ENCODE data around the gene SASS6. TPM values are rescaled to one million over a fixed set of nuclear protein-coding genes. Genes with fewer than 3 reads are reported as not detected.

SASS6 gene
- total RNA-seq, 1 donor, result 5.2 TPM

GRCh38 chr1:100141192-100141591, 8.5 kb upstream of the SASS6 start:
- no peak overlapping the region for H3K4me3 ChIP-seq (ENCODE audit: low read depth, low read length)
- TF ChIP-seq CTCF (IDR thresholded peaks at IDR 0.05; ENCODE audit: insufficient read depth, low read depth, low read length), result no peak
- no peak for DNase-seq (ENCODE audit: low read depth)

- DNase-seq (ENCODE audit: low read depth), result no peak
- no peak for TF ChIP-seq CTCF (IDR thresholded peaks at IDR 0.05; ENCODE audit: insufficient read depth, low read depth, low read length)
- H3K4me3 ChIP-seq (ENCODE audit: low read depth, low read length), result no peak overlapping the region
Measured at GRCh38 chr1:100137602-100138001, 4.9 kb upstream of the SASS6 start.

GRCh38 chr1:100134872-100135271, 2.1 kb upstream of the SASS6 start:
- TF ChIP-seq CTCF (IDR thresholded peaks at IDR 0.05; ENCODE audit: insufficient read depth, low read depth, low read length), result no peak
- no peak for DNase-seq (ENCODE audit: low read depth)
- no peak overlapping the region for H3K4me3 ChIP-seq (ENCODE audit: low read depth, low read length)

DNA sequence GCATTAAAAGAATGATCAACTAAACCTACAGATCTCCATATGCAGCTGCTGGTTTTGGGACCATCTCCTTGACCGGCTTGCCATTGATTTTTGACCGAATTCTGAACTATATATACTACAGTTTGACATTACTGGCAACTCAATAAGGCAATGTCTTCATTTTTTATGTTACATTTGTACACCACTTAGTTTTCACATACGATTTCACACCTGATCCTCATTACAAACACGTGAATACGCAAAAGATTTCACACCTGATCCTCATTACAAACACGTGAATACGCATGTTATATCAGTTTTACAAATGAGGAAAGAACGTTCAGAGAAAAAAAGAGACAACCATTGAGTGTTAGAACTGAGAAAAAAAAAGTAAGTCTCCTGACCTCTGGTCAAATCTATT, 1.1 kb downstream of the SASS6 start:
- H3K4me3 ChIP-seq (ENCODE audit: low read depth, low read length), result peak overlapping the region; percentile 96
- no peak for DNase-seq (ENCODE audit: low read depth)
- no peak for TF ChIP-seq CTCF (IDR thresholded peaks at IDR 0.05; ENCODE audit: insufficient read depth, low read depth, low read length)

DNA sequence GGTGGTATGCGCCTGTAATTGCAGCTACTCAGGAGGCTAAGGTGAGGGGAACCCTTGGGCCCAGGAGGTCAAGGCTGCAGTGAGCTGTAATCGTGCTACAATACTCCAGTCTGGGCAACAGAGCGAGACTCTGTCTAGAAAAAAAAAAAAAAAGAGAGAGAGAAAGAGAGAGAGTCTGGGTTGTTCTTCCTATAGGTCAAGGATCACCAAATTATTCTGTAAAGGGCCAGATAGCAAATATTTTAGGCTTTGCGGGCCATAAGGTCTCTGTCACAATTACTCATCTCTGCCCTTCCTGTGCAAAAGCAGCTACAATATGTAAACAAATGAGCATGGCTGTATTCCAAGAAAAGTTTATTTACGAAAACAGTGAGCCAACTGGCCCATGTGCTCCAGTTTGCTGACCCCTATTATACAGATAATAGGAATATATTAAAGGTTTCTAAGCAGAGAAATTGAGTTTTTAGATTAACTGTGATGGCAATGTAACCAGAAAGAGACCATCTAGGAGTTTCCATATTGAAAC, 2.1 kb downstream of the SASS6 start:
- no peak for TF ChIP-seq CTCF (IDR thresholded peaks at IDR 0.05; ENCODE audit: insufficient read depth, low read depth, low read length)
- no peak overlapping the region for H3K4me3 ChIP-seq (ENCODE audit: low read depth, low read length)
- DNase-seq (ENCODE audit: low read depth), result peak; percentile 81

DNA sequence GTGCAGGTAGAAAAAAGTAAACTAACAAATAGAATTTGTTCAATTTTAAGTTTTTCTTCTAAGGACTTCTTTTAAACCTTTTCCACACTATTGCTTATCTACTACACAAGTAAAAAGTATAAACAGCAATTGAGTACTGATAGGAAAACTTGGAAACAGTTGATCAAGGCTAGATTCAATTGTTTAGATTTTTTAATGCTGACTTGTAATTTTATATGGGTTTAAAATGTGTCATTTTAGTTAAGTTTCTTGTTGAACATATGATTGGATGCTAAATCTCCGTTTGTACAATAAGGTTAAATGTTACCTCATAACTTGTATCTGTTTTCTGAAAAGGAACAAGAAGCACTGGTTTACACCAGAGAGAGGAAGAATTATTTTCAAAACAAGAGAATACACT, 5.5 kb downstream of the SASS6 start:
- TF ChIP-seq CTCF (IDR thresholded peaks at IDR 0.05; ENCODE audit: insufficient read depth, low read depth, low read length), result no peak
- no peak overlapping the region for H3K4me3 ChIP-seq (ENCODE audit: low read depth, low read length)
- DNase-seq (ENCODE audit: low read depth), result no peak

DNA sequence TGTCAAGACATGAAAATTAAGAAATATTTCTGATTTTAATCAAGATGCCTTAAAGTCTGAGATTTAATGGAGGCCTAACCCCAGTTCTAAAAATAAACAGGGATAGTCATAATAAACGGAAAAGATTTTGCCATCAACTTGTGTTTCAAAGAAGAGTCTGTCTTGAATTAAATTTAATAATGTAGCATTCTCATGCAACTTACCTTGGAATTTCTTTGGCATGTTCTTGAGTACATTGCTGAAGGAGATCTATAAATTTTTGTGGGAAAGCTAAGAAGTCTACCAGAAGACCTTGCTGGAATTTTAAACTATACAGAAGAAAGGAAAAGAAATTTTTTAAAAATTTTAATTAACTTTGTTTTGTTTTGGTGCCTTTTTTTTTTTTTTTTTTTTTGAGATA, 10.6 kb downstream of the SASS6 start:
- no peak for DNase-seq (ENCODE audit: low read depth)
- H3K4me3 ChIP-seq (ENCODE audit: low read depth, low read length), result no peak overlapping the region
- no peak for TF ChIP-seq CTCF (IDR thresholded peaks at IDR 0.05; ENCODE audit: insufficient read depth, low read depth, low read length)
